Spleen (tissue), 7 donors: ENCODE measurements around the gene LHFPL3.

Experiments
- POLR2A ChIP-seq, 3 donors: fragments of 450-650 bp; IDR thresholded peaks; one replicate each; pipeline ENCODE4 v1.5.1; 2017; ENCODE audit warnings: antibody characterized with exemption in 3 of 3, mild to moderate bottlenecking in 1 of 3
- POLR2AphosphoS5 ChIP-seq, 3 donors: sonication (generic); formaldehyde crosslinking; IDR thresholded peaks; one replicate each; pipeline ENCODE4 v1.5.1; 2017; ENCODE audit warnings: antibody characterized with exemption in 3 of 3
- TF ChIP-seq, protein P1 (sequence below), 11 experiments: fragments of 200-600 bp in 7 of 11; fragments of 450-650 bp in 4 of 11; sonication (generic) in 4 of 11; IDR thresholded peaks in 8 of 11; conservative IDR thresholded peaks in 3 of 11; 1 replicate in 7 of 11; 2 replicates in 4 of 11; pipeline versions ENCODE4 v1.4.0 to v1.8.0; 2016 to 2021; ENCODE audit warnings: antibody characterized with exemption in 11 of 11, inconsistent platforms in 4 of 11, mild to moderate bottlenecking in 1 of 11
- donor health status: DM: no; HTN: no; CAD: no; lungs with moderate emphysema.
- donor health status: DM: no; HTN: no; CAD: no.
- donor health status: DM: no; HTN: no; CAD: no.

DNA sequence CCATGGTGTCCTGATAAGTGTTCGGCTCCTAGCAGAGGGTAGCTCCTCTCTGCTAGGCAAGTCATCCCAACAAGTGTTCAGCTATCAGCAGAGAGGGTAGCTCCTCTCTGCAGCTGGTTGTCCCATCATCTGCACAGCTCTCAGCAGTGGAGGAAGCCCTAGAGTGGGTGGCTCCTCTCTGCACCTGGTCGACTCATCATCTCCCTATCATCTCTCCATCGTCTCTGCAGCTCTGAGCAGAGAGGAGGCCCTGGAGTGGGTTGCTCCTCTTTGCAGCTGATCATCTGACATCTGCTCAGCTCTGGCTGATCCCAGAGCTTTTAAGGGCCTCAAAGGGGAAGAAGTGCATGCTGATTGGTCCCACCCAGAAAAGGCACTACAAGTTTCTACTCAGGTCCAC lies 485.7 kb downstream of the LHFPL3 start:
- TF ChIP-seq, protein P1, sequence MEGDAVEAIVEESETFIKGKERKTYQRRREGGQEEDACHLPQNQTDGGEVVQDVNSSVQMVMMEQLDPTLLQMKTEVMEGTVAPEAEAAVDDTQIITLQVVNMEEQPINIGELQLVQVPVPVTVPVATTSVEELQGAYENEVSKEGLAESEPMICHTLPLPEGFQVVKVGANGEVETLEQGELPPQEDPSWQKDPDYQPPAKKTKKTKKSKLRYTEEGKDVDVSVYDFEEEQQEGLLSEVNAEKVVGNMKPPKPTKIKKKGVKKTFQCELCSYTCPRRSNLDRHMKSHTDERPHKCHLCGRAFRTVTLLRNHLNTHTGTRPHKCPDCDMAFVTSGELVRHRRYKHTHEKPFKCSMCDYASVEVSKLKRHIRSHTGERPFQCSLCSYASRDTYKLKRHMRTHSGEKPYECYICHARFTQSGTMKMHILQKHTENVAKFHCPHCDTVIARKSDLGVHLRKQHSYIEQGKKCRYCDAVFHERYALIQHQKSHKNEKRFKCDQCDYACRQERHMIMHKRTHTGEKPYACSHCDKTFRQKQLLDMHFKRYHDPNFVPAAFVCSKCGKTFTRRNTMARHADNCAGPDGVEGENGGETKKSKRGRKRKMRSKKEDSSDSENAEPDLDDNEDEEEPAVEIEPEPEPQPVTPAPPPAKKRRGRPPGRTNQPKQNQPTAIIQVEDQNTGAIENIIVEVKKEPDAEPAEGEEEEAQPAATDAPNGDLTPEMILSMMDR (IDR thresholded peaks at IDR 0.05 in 8 of 11, conservative IDR thresholded peaks at IDR 0.05 in 3 of 11): no peak
- no peak for TF ChIP-seq POLR2A (IDR thresholded peaks at IDR 0.05)
- TF ChIP-seq POLR2AphosphoS5 (IDR thresholded peaks at IDR 0.05): no peak
